Endothelial cell (in vitro differentiated cells): ENCODE data around the gene SHC2. TPM values are rescaled to one million over a fixed set of nuclear protein-coding genes. Genes with fewer than 3 reads are reported as not detected.

Source experiments
- DNase-seq: peaks from one replicate; pipeline ENCODE4 v3.0.0; 2021; ENCODE audit warnings: low spot score
- H3K27ac Mint-ChIP-seq: one replicate; pipeline ENCODE4 v1.8.0; 2021; ENCODE audit warnings: mixed read lengths, inconsistent platforms; ENCODE audit not compliant: unreplicated experiment
- H3K27me3 Mint-ChIP-seq: one replicate; pipeline ENCODE4 v1.8.0; 2021; ENCODE audit warnings: mild to moderate bottlenecking, moderate library complexity, mixed read lengths, inconsistent platforms; ENCODE audit not compliant: unreplicated experiment
- H3K36me3 Mint-ChIP-seq: one replicate; pipeline ENCODE4 v1.8.0; 2021; ENCODE audit warnings: mild to moderate bottlenecking, low read depth, mixed read lengths, inconsistent platforms; ENCODE audit not compliant: unreplicated experiment
- H3K4me1 Mint-ChIP-seq: one replicate; pipeline ENCODE4 v1.8.0; 2021; ENCODE audit warnings: mild to moderate bottlenecking, mixed read lengths, inconsistent platforms; ENCODE audit not compliant: unreplicated experiment
- H3K4me3 Mint-ChIP-seq: one replicate; pipeline ENCODE4 v1.8.0; 2021; ENCODE audit warnings: mild to moderate bottlenecking, mixed read lengths, inconsistent platforms; ENCODE audit not compliant: unreplicated experiment
- H3K9me3 Mint-ChIP-seq: one replicate; pipeline ENCODE4 v1.8.0; 2021; ENCODE audit warnings: mixed read lengths, inconsistent platforms; ENCODE audit not compliant: unreplicated experiment
- CTCF ChIP-seq: fragments of 200-600 bp; sonication (generic); IDR thresholded peaks from one replicate; pipeline ENCODE4 v1.5.0; 2021; ENCODE audit warnings: antibody characterized with exemption; ENCODE audit not compliant: unreplicated experiment
- total RNA-seq: library from RNA; stranded (reverse); fragmentation: NEBNext Ultra II Directional; extraction: Animal tissue kit (Norgen Biotek cat#: 25700); gene quantifications from one replicate; pipeline ENCODE4 v1.2.1, GENCODE V29; 2021; ENCODE audit not compliant: unreplicated experiment

Gene SHC2
- total RNA-seq, 1 donor from 2014 or later = 46.9 TPM

GRCh38 chr19:474126-475078 is 13.6 kb upstream of the SHC2 start:
- H3K9me3 Mint-ChIP-seq = no peaks in the 10 kb centered on the region
- no peak overlapping the region for H3K4me3 Mint-ChIP-seq
- no peak overlapping the region for H3K27ac Mint-ChIP-seq
- DNase-seq = no peak
- peaks cover 1% of the 10 kb centered on the region for H3K27me3 Mint-ChIP-seq
- no peak for TF ChIP-seq CTCF
- no peaks in the 10 kb centered on the region for H3K36me3 Mint-ChIP-seq
- no peaks in the 10 kb centered on the region for H3K4me1 Mint-ChIP-seq

- H3K27ac Mint-ChIP-seq = no peak overlapping the region
- H3K4me3 Mint-ChIP-seq = no peak overlapping the region
- TF ChIP-seq CTCF = no peak
- H3K9me3 Mint-ChIP-seq = no peaks in the 10 kb centered on the region
- no peaks in the 10 kb centered on the region for H3K4me1 Mint-ChIP-seq
- H3K27me3 Mint-ChIP-seq = peaks cover 1% of the 10 kb centered on the region
- DNase-seq = no peak
- no peaks in the 10 kb centered on the region for H3K36me3 Mint-ChIP-seq
Observed at GRCh38 chr19:472005-472858, 11.4 kb upstream of the SHC2 start.

GRCh38 chr19:470701-471100 is 9.9 kb upstream of the SHC2 start:
- no peak for DNase-seq
- Mint-ChIP-seq H3K9me3 (no peaks in the 10 kb centered on the region), H3K27me3 (no peaks in the 10 kb centered on the region), H3K4me1 (no peaks in the 10 kb centered on the region), H3K36me3 (no peaks in the 10 kb centered on the region), H3K27ac (no peak overlapping the region), H3K4me3 (no peak overlapping the region)
- TF ChIP-seq CTCF = no peak

- Mint-ChIP-seq H3K4me3 (no peak overlapping the region), H3K27me3 (no peaks in the 10 kb centered on the region), H3K9me3 (no peaks in the 10 kb centered on the region), H3K4me1 (no peaks in the 10 kb centered on the region), H3K36me3 (no peaks in the 10 kb centered on the region), H3K27ac (no peak overlapping the region)
- no peak for TF ChIP-seq CTCF
- DNase-seq = no peak
Observed at GRCh38 chr19:469833-470232, 9.0 kb upstream of the SHC2 start.
